LNCaP clone FGC (cell line): Measurements from ENCODE around the gene ABI1.
A peak's percentile ranks its signal among the peaks of the same experiment; 100 is the strongest.
"Not testable (repeated sequence)": the region's sequence is repeated elsewhere in the genome, so short reads cannot be mapped to it uniquely, and the experiment has no call there.

ENCODE experiments used
- DNase-seq: peaks from one replicate; pipeline ENCODE4 v3.0.0-alpha.2; 2011; ENCODE audit warnings: low read depth
- H3K4me3 ChIP-seq: 2 replicates; pipeline ENCODE4 v1.5.1; 2011; ENCODE audit warnings: mild to moderate bottlenecking, low read depth, low read length, control low read depth
- TF ChIP-seq, protein P1 (sequence below): IDR thresholded peaks from 2 replicates; pipeline ENCODE4 v1.5.1; 2012; ENCODE audit warnings: mild to moderate bottlenecking; ENCODE audit not compliant: control insufficient read depth, insufficient read depth; ENCODE audit errors: extremely low read depth

ABI1 gene

GRCh38 chr10:26860443-26861204 lies at the start of gene ABI1:
ABI1 (minus strand) TSS chr10:26860958; CDS start chr10:26860863, 95 bp downstream.
- H3K4me3 ChIP-seq = peak within 1 kb of the TSS; percentile 62
- DNase-seq = peak; percentile 96
- TF ChIP-seq, protein P1, sequence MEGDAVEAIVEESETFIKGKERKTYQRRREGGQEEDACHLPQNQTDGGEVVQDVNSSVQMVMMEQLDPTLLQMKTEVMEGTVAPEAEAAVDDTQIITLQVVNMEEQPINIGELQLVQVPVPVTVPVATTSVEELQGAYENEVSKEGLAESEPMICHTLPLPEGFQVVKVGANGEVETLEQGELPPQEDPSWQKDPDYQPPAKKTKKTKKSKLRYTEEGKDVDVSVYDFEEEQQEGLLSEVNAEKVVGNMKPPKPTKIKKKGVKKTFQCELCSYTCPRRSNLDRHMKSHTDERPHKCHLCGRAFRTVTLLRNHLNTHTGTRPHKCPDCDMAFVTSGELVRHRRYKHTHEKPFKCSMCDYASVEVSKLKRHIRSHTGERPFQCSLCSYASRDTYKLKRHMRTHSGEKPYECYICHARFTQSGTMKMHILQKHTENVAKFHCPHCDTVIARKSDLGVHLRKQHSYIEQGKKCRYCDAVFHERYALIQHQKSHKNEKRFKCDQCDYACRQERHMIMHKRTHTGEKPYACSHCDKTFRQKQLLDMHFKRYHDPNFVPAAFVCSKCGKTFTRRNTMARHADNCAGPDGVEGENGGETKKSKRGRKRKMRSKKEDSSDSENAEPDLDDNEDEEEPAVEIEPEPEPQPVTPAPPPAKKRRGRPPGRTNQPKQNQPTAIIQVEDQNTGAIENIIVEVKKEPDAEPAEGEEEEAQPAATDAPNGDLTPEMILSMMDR = no peak

- TF ChIP-seq, protein P1 = no peak
- no peak for DNase-seq
- no peak overlapping the region for H3K4me3 ChIP-seq
Observed at GRCh38 chr10:26909753-26910152, 49.0 kb upstream of the ABI1 start.

- H3K4me3 ChIP-seq, DNase-seq: not testable (repeated sequence)
Observed at GRCh38 chr10:26905253-26905781, 44.6 kb upstream of the ABI1 start.

- TF ChIP-seq, protein P1 = no peak
Observed at GRCh38 chr10:26903431-26904217, 42.9 kb upstream of the ABI1 start.

GRCh38 chr10:26892306-26892923 lies 31.7 kb upstream of the ABI1 start:
- not testable (repeated sequence) for DNase-seq, H3K4me3 ChIP-seq

More at GRCh38 chr10:26903431-26904217, 42.9 kb upstream of the ABI1 start:
- no peak for DNase-seq
- no peak overlapping the region for H3K4me3 ChIP-seq

DNA sequence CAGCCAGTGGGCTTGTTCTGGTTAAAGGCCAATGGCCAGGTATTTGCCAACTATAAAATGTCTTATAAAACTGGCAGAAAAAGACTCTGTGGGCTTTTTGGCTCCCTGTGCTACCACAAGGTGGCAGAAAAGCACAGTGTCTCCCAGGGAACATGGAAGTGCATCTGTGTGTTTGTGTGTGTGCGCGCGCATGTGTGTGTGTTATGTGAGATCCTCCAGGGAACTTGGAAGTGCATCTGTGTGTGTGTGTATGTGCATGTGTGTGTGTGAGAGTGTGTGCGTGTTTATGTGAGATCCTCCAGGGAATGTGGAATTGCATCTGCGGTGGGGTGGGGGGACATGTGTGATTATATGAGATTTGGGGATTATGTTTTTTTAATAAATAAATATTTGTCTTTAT lies 30.2 kb upstream of the ABI1 start:
- TF ChIP-seq, protein P1 = peak; percentile 87
- peak; percentile 85 for DNase-seq
- no peak overlapping the region for H3K4me3 ChIP-seq

- TF ChIP-seq, protein P1 = no peak
- DNase-seq = no peak
- H3K4me3 ChIP-seq = no peak overlapping the region
Observed at GRCh38 chr10:26887611-26888215, 27.0 kb upstream of the ABI1 start.
